ENCODE data around the gene HEXA.

- TF ChIP-seq POLR2A (IDR thresholded peaks at IDR 0.05): no peak
- TF ChIP-seq, protein P1, sequence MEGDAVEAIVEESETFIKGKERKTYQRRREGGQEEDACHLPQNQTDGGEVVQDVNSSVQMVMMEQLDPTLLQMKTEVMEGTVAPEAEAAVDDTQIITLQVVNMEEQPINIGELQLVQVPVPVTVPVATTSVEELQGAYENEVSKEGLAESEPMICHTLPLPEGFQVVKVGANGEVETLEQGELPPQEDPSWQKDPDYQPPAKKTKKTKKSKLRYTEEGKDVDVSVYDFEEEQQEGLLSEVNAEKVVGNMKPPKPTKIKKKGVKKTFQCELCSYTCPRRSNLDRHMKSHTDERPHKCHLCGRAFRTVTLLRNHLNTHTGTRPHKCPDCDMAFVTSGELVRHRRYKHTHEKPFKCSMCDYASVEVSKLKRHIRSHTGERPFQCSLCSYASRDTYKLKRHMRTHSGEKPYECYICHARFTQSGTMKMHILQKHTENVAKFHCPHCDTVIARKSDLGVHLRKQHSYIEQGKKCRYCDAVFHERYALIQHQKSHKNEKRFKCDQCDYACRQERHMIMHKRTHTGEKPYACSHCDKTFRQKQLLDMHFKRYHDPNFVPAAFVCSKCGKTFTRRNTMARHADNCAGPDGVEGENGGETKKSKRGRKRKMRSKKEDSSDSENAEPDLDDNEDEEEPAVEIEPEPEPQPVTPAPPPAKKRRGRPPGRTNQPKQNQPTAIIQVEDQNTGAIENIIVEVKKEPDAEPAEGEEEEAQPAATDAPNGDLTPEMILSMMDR (IDR thresholded peaks at IDR 0.05): no peak
Observed at GRCh38 chr15:72402726-72403125, 26.9 kb upstream of the HEXA start.
